Loucy (cell line): ENCODE data around the gene ANO6.

Experiments
- H2AFZ ChIP-seq: fragments of 200-600 bp; sonication (generic); 2 replicates; pipeline ENCODE4 v1.6.0; 2016; ENCODE audit warnings: antibody characterized with exemption, mild to moderate bottlenecking, low read length, moderate library complexity
- H3F3A ChIP-seq: fragments of 200-600 bp; 2 replicates; pipeline ENCODE4 v1.6.0; 2016; ENCODE audit warnings: antibody characterized with exemption, low read depth, mild to moderate bottlenecking
- H3K27me3 ChIP-seq: fragments of 200-600 bp; sonication (generic); 2 replicates; pipeline ENCODE4 v1.6.1; 2014; ENCODE audit warnings: low read length, mild to moderate bottlenecking; ENCODE audit not compliant: insufficient read depth, poor library complexity, severe bottlenecking
- H3K36me3 ChIP-seq: fragments of 200-600 bp; sonication (generic); 2 replicates; pipeline ENCODE4 v1.6.1; 2016; ENCODE audit warnings: low read length; ENCODE audit not compliant: insufficient read depth
- H3K4me1 ChIP-seq: fragments of 200-600 bp; sonication (generic); 2 replicates; pipeline ENCODE4 v1.5.1; 2014; ENCODE audit warnings: low read length, mild to moderate bottlenecking; ENCODE audit not compliant: insufficient read depth, poor library complexity, severe bottlenecking
- H3K4me2 ChIP-seq: fragments of 200-600 bp; sonication (generic); 2 replicates; pipeline ENCODE4 v1.6.0; 2014; ENCODE audit warnings: antibody characterized with exemption, low read length, low read depth, mild to moderate bottlenecking; ENCODE audit not compliant: poor library complexity, severe bottlenecking
- H3K4me3 ChIP-seq: fragments of 200-600 bp; sonication (generic); 2 replicates; pipeline ENCODE4 v1.5.1; 2014; ENCODE audit warnings: low read length, mild to moderate bottlenecking, mixed read lengths; ENCODE audit not compliant: poor library complexity, severe bottlenecking
- H3K79me2 ChIP-seq: fragments of 200-600 bp; sonication (generic); 2 replicates; pipeline ENCODE4 v1.6.1; 2014; ENCODE audit warnings: low read length; ENCODE audit not compliant: insufficient read depth
- H3K9ac ChIP-seq: fragments of 200-600 bp; sonication (generic); 2 replicates; pipeline ENCODE4 v1.6.0; 2014; ENCODE audit warnings: mild to moderate bottlenecking, low read depth, low read length, moderate library complexity; ENCODE audit not compliant: poor library complexity, severe bottlenecking
- H3K9me2 ChIP-seq: fragments of 200-600 bp; sonication (generic); replicated peaks from 2 replicates; pipeline ENCODE4 v1.6.1; 2016; ENCODE audit warnings: low read depth, low read length, mixed read lengths
- H3K9me3 ChIP-seq: fragments of 200-600 bp; sonication (generic); 2 replicates; pipeline ENCODE4 v1.6.1; 2014; ENCODE audit warnings: mild to moderate bottlenecking, antibody characterized with exemption, low read length, low read depth; ENCODE audit not compliant: insufficient read depth
- H4K20me1 ChIP-seq: fragments of 200-600 bp; sonication (generic); 2 replicates; pipeline ENCODE4 v1.6.0; 2014; ENCODE audit warnings: antibody characterized with exemption, low read length, mild to moderate bottlenecking; ENCODE audit not compliant: insufficient read depth, poor library complexity, severe bottlenecking
- EZH2phosphoT487 ChIP-seq: fragments of 200-600 bp; IDR thresholded peaks from 2 replicates; pipeline ENCODE4 v1.6.1; 2018; ENCODE audit warnings: antibody characterized with exemption, mild to moderate bottlenecking, moderate library complexity, borderline replicate concordance
- TF ChIP-seq, protein P1 (sequence below): fragments of 200-600 bp; sonication (generic); conservative IDR thresholded peaks from 2 replicates; pipeline ENCODE4 v1.5.1; 2014; ENCODE audit warnings: mild to moderate bottlenecking, antibody characterized with exemption, low read length

Gene ANO6

DNA sequence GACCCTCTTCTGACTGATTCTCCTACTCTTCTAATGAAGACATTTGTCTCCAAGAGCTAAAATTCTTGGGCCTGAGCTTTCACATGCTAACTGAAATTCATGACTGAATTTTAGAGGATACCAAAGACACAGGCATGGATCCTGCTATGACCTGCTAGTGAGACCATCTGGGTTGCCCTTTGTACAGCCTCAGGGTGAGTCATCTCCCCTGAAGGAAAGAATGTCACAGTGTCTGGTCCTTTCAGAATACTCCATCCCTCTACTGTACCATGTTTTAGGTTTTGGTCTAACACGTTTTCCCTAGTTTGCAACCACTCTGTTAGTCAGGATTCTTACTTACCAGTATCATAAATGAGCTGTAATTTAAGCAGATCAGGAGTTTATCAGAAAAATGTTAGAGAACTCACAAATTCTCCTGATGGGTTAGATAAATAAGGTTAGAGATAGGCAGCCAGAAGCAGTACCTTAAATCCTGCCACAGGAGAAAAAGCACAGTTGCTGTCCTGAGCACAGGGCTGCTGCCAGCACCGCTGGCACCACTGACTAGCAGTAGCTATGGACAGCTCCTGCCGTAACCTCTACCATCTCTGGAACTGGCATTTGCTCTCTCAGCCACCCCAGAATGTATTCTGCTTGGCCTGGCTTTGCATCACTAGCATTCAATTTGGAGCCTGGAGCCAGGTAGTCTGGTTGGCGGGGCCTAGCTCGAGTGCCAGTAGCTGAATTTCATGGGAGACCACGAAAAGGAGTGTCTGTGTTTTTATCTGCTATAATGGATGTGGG is 127.6 kb downstream of the ANO6 start:
- Histone ChIP-seq H3K4me2 (no peak overlapping the region), H3K27me3 (no peaks in the 10 kb centered on the region), H3K4me3 (no peak overlapping the region), H3K9me2 (no peaks in the 10 kb centered on the region), H3F3A (no peaks in the 10 kb centered on the region), H4K20me1 (no peaks in the 10 kb centered on the region), H3K9ac (no peak overlapping the region), H3K36me3 (peaks cover 10% of the 10 kb centered on the region; the same call in 1 of the 2 replicates), H3K9me3 (no peaks in the 10 kb centered on the region), H2AFZ (no peak overlapping the region), H3K79me2 (no peaks in the 10 kb centered on the region), H3K4me1 (no peaks in the 10 kb centered on the region)
- TF ChIP-seq EZH2phosphoT487: no peak
- TF ChIP-seq, protein P1, sequence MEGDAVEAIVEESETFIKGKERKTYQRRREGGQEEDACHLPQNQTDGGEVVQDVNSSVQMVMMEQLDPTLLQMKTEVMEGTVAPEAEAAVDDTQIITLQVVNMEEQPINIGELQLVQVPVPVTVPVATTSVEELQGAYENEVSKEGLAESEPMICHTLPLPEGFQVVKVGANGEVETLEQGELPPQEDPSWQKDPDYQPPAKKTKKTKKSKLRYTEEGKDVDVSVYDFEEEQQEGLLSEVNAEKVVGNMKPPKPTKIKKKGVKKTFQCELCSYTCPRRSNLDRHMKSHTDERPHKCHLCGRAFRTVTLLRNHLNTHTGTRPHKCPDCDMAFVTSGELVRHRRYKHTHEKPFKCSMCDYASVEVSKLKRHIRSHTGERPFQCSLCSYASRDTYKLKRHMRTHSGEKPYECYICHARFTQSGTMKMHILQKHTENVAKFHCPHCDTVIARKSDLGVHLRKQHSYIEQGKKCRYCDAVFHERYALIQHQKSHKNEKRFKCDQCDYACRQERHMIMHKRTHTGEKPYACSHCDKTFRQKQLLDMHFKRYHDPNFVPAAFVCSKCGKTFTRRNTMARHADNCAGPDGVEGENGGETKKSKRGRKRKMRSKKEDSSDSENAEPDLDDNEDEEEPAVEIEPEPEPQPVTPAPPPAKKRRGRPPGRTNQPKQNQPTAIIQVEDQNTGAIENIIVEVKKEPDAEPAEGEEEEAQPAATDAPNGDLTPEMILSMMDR: no peak

DNA sequence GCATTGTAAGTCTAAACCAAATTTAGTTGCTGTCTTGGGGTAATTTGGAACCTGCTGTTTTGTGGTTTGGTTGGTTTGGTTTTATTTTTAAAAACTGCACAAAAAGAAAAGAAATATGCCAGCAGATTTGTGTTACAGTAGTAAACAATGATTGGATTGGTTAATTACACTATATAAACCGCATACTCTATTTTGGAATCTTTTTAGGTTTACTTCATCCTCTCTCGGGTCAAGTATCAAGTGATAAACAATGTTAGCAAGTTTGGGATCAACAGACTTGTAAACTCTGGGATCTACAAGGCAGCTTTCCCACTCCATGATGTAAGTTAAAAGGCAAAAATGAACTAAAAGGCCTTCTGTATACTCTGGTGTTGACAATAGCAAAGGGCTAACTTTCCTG is 132.4 kb downstream of the ANO6 start:
- Histone ChIP-seq H3F3A (no peaks in the 10 kb centered on the region), H3K4me1 (no peaks in the 10 kb centered on the region), H3K9me3 (no peaks in the 10 kb centered on the region; the same call in 1 of the 2 replicates), H3K9ac (no peak overlapping the region), H3K79me2 (no peaks in the 10 kb centered on the region), H3K9me2 (no peaks in the 10 kb centered on the region), H3K27me3 (no peaks in the 10 kb centered on the region), H2AFZ (no peak overlapping the region), H3K36me3 (peaks cover 44% of the 10 kb centered on the region; the same call in 1 of the 2 replicates), H4K20me1 (no peaks in the 10 kb centered on the region), H3K4me3 (no peak overlapping the region), H3K4me2 (no peak overlapping the region)
- TF ChIP-seq, protein P1: no peak
- TF ChIP-seq EZH2phosphoT487: no peak

- H3K9ac ChIP-seq: no peak overlapping the region
- no peaks in the 10 kb centered on the region for H3K4me1 ChIP-seq
- no peaks in the 10 kb centered on the region for H3K9me2 ChIP-seq
- H3F3A ChIP-seq: no peaks in the 10 kb centered on the region
- peaks cover 45% of the 10 kb centered on the region; the same call in 1 of the 2 replicates for H3K36me3 ChIP-seq
- TF ChIP-seq, protein P1: no peak
- TF ChIP-seq EZH2phosphoT487: no peak
- no peak overlapping the region for H3K4me3 ChIP-seq
- no peaks in the 10 kb centered on the region for H3K27me3 ChIP-seq
- no peaks in the 10 kb centered on the region for H3K79me2 ChIP-seq
- no peaks in the 10 kb centered on the region; the same call in 1 of the 2 replicates for H3K9me3 ChIP-seq
- H4K20me1 ChIP-seq: no peaks in the 10 kb centered on the region
- H3K4me2 ChIP-seq: no peak overlapping the region
- no peak overlapping the region for H2AFZ ChIP-seq
These were observed 133.1 kb downstream of the ANO6 start for GRCh38 chr12:45348986-45349385.
